ENCODE data around the gene HOXA9. TPM values are rescaled to one million over a fixed set of nuclear protein-coding genes. Genes with fewer than 3 reads are reported as not detected.

HOXA9 gene
- total RNA-seq, 1 donor from 2014 or later: not detected

- Histone ChIP-seq H2AFZ (replicated peaks) (no peak overlapping the region), H3K9ac (no peak overlapping the region), H3K4me2 (no peak overlapping the region), H4K20me1 (ENCODE audit: low read depth) (peaks cover 76% of the 10 kb centered on the region), H3K27ac (no peak overlapping the region), H3K27me3 (peaks cover 100% of the 10 kb centered on the region), H3K4me1 (no peaks in the 10 kb centered on the region), H3K79me2 (ENCODE audit: low read depth) (no peaks in the 10 kb centered on the region), H3K36me3 (no peaks in the 10 kb centered on the region), H3K9me3 (ENCODE audit: low read depth) (no peaks in the 10 kb centered on the region), H3K4me3 (no peak overlapping the region), H3F3A (ENCODE audit: low read depth) (no peaks in the 10 kb centered on the region)
- no peak for DNase-seq (ENCODE audit: low spot score)
- peaks cover 19% of the 10 kb centered on the region for H3K9me3 Mint-ChIP-seq
- peak; percentile 61 for TF ChIP-seq EZH2phosphoT487 (IDR thresholded peaks at IDR 0.05)
- peak; percentile 79 for TF ChIP-seq EZH2 (IDR thresholded peaks at IDR 0.05)
- TF ChIP-seq CTCF (IDR thresholded peaks at IDR 0.05): no peak
- peaks cover 10% of the 10 kb centered on the region for H3K4me1 Mint-ChIP-seq
- H3K27ac Mint-ChIP-seq: no peak overlapping the region
- H3K4me3 Mint-ChIP-seq: peak overlapping the region; percentile 53
- H3K27me3 Mint-ChIP-seq (ENCODE audit: insufficient read depth, low read depth): peaks cover 94% of the 10 kb centered on the region
- H3K36me3 Mint-ChIP-seq: peaks cover 2% of the 10 kb centered on the region
Observed at GRCh38 chr7:27152816-27153442, 12.4 kb downstream of the HOXA9 start.

- Histone ChIP-seq H3K9me3 (ENCODE audit: low read depth) (no peaks in the 10 kb centered on the region), H2AFZ (replicated peaks) (no peak within 1 kb of the TSS), H3K79me2 (ENCODE audit: low read depth) (no peaks in the 10 kb centered on the region), H3K4me1 (no peaks in the 10 kb centered on the region), H3K9ac (no peak within 1 kb of the TSS), H3K36me3 (no peaks in the 10 kb centered on the region), H3F3A (ENCODE audit: low read depth) (no peaks in the 10 kb centered on the region), H3K27me3 (peaks cover 100% of the 10 kb centered on the region), H3K4me3 (peak within 1 kb of the TSS; percentile 32), H3K4me2 (peak within 1 kb of the TSS; percentile 66), H3K27ac (no peak within 1 kb of the TSS), H4K20me1 (ENCODE audit: low read depth) (peaks cover 72% of the 10 kb centered on the region)
- Mint-ChIP-seq H3K9me3 (peaks cover 17% of the 10 kb centered on the region), H3K27me3 (ENCODE audit: insufficient read depth, low read depth) (peaks cover 92% of the 10 kb centered on the region), H3K4me1 (peaks cover 10% of the 10 kb centered on the region), H3K4me3 (peak within 1 kb of the TSS; percentile 78), H3K36me3 (peaks cover 2% of the 10 kb centered on the region), H3K27ac (no peak within 1 kb of the TSS)
- TF ChIP-seq EZH2 (IDR thresholded peaks at IDR 0.05) (peak; percentile 91), CTCF (IDR thresholded peaks at IDR 0.05) (no peak), EZH2phosphoT487 (IDR thresholded peaks at IDR 0.05) (peak; percentile 93)
- no peak for DNase-seq (ENCODE audit: low spot score)
Observed at GRCh38 chr7:27151931-27152815, 13.2 kb downstream of the HOXA9 start, which contains the start of gene HOXA3. TSS of gene HOXA3 (minus strand) at chr7:27152583. CDS start at chr7:27110640, 41,943 bp downstream.

- Mint-ChIP-seq H3K36me3 (peaks cover 2% of the 10 kb centered on the region), H3K27ac (no peak overlapping the region), H3K4me3 (peak overlapping the region; percentile 78), H3K27me3 (ENCODE audit: insufficient read depth, low read depth) (peaks cover 94% of the 10 kb centered on the region), H3K4me1 (peaks cover 10% of the 10 kb centered on the region), H3K9me3 (peaks cover 20% of the 10 kb centered on the region)
- no peak for DNase-seq (ENCODE audit: low spot score)
- Histone ChIP-seq H3K4me3 (peak overlapping the region; percentile 32), H3K9me3 (ENCODE audit: low read depth) (no peaks in the 10 kb centered on the region), H3K27ac (no peak overlapping the region), H4K20me1 (ENCODE audit: low read depth) (peaks cover 72% of the 10 kb centered on the region), H3K4me2 (peak overlapping the region; percentile 66), H3F3A (ENCODE audit: low read depth) (no peaks in the 10 kb centered on the region), H2AFZ (replicated peaks) (no peak overlapping the region), H3K79me2 (ENCODE audit: low read depth) (no peaks in the 10 kb centered on the region), H3K9ac (no peak overlapping the region), H3K36me3 (no peaks in the 10 kb centered on the region), H3K27me3 (peaks cover 100% of the 10 kb centered on the region), H3K4me1 (no peaks in the 10 kb centered on the region)
- TF ChIP-seq EZH2 (IDR thresholded peaks at IDR 0.05) (peak; percentile 81), EZH2phosphoT487 (IDR thresholded peaks at IDR 0.05) (peak; percentile 2), CTCF (IDR thresholded peaks at IDR 0.05) (no peak)
Observed at GRCh38 chr7:27151341-27151930, 13.9 kb downstream of the HOXA9 start.
